Gastroesophageal sphincter (tissue), 3 donors: Measurements from ENCODE around the gene ATP1A2.

Experiments
- EP300 ChIP-seq: sonication (generic); formaldehyde crosslinking; IDR thresholded peaks from one replicate; pipeline ENCODE4 v1.6.1; 2017; ENCODE audit warnings: antibody characterized with exemption, mild to moderate bottlenecking
- POLR2A ChIP-seq, 2 donors: fragments of 450-650 bp; IDR thresholded peaks; one replicate each; pipeline ENCODE4 v1.6.1; 2017; ENCODE audit warnings: antibody characterized with exemption in 2 of 2, mild to moderate bottlenecking in 2 of 2, moderate library complexity in 1 of 2
- POLR2AphosphoS5 ChIP-seq: sonication (generic); formaldehyde crosslinking; IDR thresholded peaks from one replicate; pipeline ENCODE4 v1.6.1; 2017; ENCODE audit warnings: antibody characterized with exemption
- TF ChIP-seq, protein P1 (sequence below), 4 experiments: fragments of 200-600 bp in 2 of 4; fragments of 450-650 bp in 2 of 4; sonication (generic) in 1 of 4; IDR thresholded peaks; one replicate each; pipeline ENCODE4 v1.5.1; 2017 to 2019; ENCODE audit warnings: antibody characterized with exemption in 4 of 4, mild to moderate bottlenecking in 2 of 4, moderate library complexity in 2 of 4

- TF ChIP-seq POLR2AphosphoS5 (no peak), POLR2A (IDR thresholded peaks at IDR 0.05) (no peak), EP300 (no peak)
- TF ChIP-seq, protein P1, sequence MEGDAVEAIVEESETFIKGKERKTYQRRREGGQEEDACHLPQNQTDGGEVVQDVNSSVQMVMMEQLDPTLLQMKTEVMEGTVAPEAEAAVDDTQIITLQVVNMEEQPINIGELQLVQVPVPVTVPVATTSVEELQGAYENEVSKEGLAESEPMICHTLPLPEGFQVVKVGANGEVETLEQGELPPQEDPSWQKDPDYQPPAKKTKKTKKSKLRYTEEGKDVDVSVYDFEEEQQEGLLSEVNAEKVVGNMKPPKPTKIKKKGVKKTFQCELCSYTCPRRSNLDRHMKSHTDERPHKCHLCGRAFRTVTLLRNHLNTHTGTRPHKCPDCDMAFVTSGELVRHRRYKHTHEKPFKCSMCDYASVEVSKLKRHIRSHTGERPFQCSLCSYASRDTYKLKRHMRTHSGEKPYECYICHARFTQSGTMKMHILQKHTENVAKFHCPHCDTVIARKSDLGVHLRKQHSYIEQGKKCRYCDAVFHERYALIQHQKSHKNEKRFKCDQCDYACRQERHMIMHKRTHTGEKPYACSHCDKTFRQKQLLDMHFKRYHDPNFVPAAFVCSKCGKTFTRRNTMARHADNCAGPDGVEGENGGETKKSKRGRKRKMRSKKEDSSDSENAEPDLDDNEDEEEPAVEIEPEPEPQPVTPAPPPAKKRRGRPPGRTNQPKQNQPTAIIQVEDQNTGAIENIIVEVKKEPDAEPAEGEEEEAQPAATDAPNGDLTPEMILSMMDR (IDR thresholded peaks at IDR 0.05): no peak
Observed at GRCh38 chr1:160129966-160130365, 14.4 kb downstream of the ATP1A2 start.
